NCI-H1694 (cell line): Measurements from ENCODE around the gene CCDC106.

ENCODE experiments used
- DNase-seq: peaks from one replicate; lab custom pipeline; 2025; lab: John Stamatoyannopoulos, UW

Gene CCDC106

GRCh38 chr19:55614711-55615542, 33.1 kb upstream of the CCDC106 start:
- no peak for DNase-seq

GRCh38 chr19:55615543-55616394, 32.2 kb upstream of the CCDC106 start:
- DNase-seq: no peak

- no peak for DNase-seq
Measured at GRCh38 chr19:55616395-55616875, 31.6 kb upstream of the CCDC106 start.

GRCh38 chr19:55617426-55617825, 30.6 kb upstream of the CCDC106 start:
- no peak for DNase-seq

- no peak for DNase-seq
Measured at GRCh38 chr19:55618426-55618825, 29.6 kb upstream of the CCDC106 start.

GRCh38 chr19:55619286-55619685, 28.7 kb upstream of the CCDC106 start:
- DNase-seq: no peak

- DNase-seq: no peak
Measured at GRCh38 chr19:55620410-55621204, 27.4 kb upstream of the CCDC106 start.

GRCh38 chr19:55621205-55621672, 26.8 kb upstream of the CCDC106 start:
- no peak for DNase-seq

GRCh38 chr19:55621673-55622231, 26.3 kb upstream of the CCDC106 start:
- no peak for DNase-seq

- DNase-seq: no peak
Measured at GRCh38 chr19:55622242-55622969, 25.6 kb upstream of the CCDC106 start.

- DNase-seq: no peak
Measured at GRCh38 chr19:55623130-55623529, 24.9 kb upstream of the CCDC106 start.

- no peak for DNase-seq
Measured at GRCh38 chr19:55623561-55623960, 24.5 kb upstream of the CCDC106 start.

- peak; percentile 84 for DNase-seq
Measured at GRCh38 chr19:55624109-55625003, 23.7 kb upstream of the CCDC106 start, which contains the start of gene ZNF784. TSS of gene ZNF784 (minus strand) at chr19:55624566. CDS start at chr19:55624561, 5 bp downstream.

- DNase-seq: no peak
Measured at GRCh38 chr19:55625004-55625326, 23.0 kb upstream of the CCDC106 start.

GRCh38 chr19:55626350-55626749, 21.7 kb upstream of the CCDC106 start:
- DNase-seq: no peak

- peak; percentile 98 for DNase-seq
Measured at GRCh38 chr19:55632463-55632834, 15.6 kb upstream of the CCDC106 start.

GRCh38 chr19:55633861-55634260, 14.2 kb upstream of the CCDC106 start:
- no peak for DNase-seq

- DNase-seq: no peak
Measured at GRCh38 chr19:55635334-55635717, 12.7 kb upstream of the CCDC106 start.

- no peak for DNase-seq
Measured at GRCh38 chr19:55635856-55636440, 12.1 kb upstream of the CCDC106 start.

- no peak for DNase-seq
Measured at GRCh38 chr19:55636723-55637122, 11.3 kb upstream of the CCDC106 start.
